Loucy (cell line): Measurements from ENCODE around the gene FBXW10B.
"Not testable (repeated sequence)": the region's sequence is repeated elsewhere in the genome, so short reads cannot be mapped to it uniquely, and the experiment has no call there.

Source experiments
- CTCF ChIP-seq: fragments of 200-600 bp; sonication (generic); conservative IDR thresholded peaks from 2 replicates; pipeline ENCODE4 v1.5.1; 2014; ENCODE audit warnings: mild to moderate bottlenecking, antibody characterized with exemption, low read length
- EZH2phosphoT487 ChIP-seq: fragments of 200-600 bp; IDR thresholded peaks from 2 replicates; pipeline ENCODE4 v1.6.1; 2018; ENCODE audit warnings: antibody characterized with exemption, mild to moderate bottlenecking, moderate library complexity, borderline replicate concordance

DNA sequence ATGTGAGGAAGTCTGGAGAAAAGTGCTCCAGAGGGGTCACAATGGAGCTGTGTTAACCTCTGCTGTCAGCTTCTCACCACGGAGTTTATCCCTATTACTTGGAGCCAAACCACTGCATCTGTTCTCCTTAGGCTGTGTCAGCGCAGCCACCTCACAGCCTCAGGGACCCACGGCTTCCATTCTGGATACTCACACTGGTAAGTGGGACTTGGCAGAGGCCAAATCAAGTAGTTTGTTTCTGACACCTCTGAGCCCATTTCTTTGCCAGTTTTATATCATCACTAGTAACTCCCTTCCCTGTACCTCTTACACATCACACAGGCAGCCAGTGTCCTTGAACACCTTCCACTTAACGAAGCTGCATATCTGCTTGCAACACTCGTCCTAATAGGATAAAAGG is 44.8 kb downstream of the FBXW10B start:
- TF ChIP-seq EZH2phosphoT487, CTCF: not testable (repeated sequence)
